ENCODE measurements around the gene SSH2.
A peak's percentile ranks its signal among the peaks of the same experiment; 100 is the strongest.

The SSH2 gene

DNA sequence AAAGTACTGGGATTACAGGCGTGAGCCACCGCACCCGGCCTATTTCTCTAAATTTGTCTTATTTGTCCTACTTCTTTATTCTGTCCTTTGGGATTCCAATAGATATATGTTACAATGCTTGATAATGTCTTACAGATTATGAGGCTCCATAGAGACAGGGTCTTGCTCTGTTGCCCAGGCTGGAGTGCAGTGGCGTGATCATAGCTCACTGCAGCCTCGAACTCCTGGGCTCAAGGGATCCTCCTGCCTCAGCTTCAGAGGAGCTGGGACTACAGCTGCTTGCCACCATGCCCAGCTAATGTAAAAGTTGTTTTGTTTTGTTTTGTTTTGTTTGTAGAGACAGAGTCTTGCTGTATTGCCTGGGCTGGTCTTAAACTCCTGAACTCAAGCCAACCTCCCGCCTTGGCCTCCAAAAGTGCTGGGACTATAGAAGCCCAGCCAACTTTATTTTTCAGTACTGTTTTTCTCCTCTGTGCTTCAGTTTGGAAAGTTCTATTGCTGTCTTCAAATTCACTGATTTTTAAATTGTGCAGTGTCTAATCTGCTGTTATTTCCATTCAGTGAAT lies 326.8 kb downstream of the SSH2 start:
- Histone ChIP-seq H3K4me1 (ENCODE audit: control insufficient read depth in 5 of 5, insufficient read depth in 5 of 5, low read length in 5 of 5) (no peaks in the 10 kb centered on the region), H3K9me3 (ENCODE audit: control insufficient read depth in 5 of 5, low read length in 5 of 5) (no peaks in the 10 kb centered on the region), H3K27ac (ENCODE audit: low read depth, low read length) (no peak overlapping the region), H3K36me3 (ENCODE audit: control insufficient read depth in 5 of 5, insufficient read depth in 5 of 5, low read length in 5 of 5) (no peaks in the 10 kb centered on the region), H3K4me3 (ENCODE audit: low read depth in 1 of 5, low read length in 5 of 5) (no peak overlapping the region), H3K27me3 (ENCODE audit: control insufficient read depth in 5 of 5, insufficient read depth in 4 of 5, low read length in 5 of 5) (no peaks in the 10 kb centered on the region), H3K9ac (ENCODE audit: low read length in 5 of 5) (no peak overlapping the region)

DNA sequence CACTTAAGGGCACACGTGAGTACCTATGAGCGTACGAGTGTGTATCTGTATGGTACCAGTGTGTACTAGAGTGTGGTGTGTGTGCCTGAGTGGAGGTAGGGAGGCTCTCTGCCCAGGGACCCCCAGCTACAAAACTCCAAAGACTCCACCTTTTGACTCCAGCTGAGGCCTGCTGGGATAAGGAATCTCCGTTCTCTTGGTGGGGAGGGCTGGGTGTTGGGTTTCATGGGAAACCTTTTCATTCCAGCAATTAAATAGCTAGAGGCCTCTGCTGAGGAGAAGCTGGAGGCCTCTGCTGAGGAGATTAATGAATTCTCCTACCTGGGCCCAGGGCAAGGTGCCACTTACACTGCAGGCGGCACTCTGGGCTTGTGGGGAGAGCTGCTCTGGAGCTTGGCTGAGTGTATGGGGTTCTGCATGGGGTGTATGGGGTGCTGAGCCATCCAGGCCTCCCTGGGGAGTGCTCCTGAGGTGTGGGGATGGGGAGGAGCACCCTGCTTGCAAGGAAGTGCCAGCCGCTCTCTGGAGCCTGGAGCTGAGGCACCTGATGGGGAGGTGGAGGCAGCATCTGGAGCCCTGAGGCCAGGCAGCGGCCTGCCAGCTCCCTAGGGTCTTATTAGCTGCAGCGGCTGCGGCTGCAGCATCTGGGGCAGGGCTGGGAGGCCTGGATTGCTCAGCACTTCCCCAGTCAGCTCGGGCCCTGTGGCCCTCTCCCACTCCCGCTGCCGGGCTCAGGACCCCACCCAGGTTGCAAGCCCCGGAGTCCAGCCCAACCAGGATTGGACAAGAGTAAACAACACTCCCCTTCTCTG lies 332.5 kb downstream of the SSH2 start:
- no peak overlapping the region for H3K4me3 ChIP-seq (ENCODE audit: low read depth in 1 of 5, low read length in 5 of 5)
- peaks cover 3 to 48% (median 40%) of the 10 kb centered on the region in 5 donors for H3K4me1 ChIP-seq (ENCODE audit: control insufficient read depth in 5 of 5, insufficient read depth in 5 of 5, low read length in 5 of 5)
- no peak overlapping the region for H3K27ac ChIP-seq (ENCODE audit: low read depth, low read length)
- H3K9ac ChIP-seq (ENCODE audit: low read length in 5 of 5) = no peak overlapping the region
- no peaks in the 10 kb centered on the region for H3K36me3 ChIP-seq (ENCODE audit: control insufficient read depth in 5 of 5, insufficient read depth in 5 of 5, low read length in 5 of 5)
- H3K9me3 ChIP-seq (ENCODE audit: control insufficient read depth in 5 of 5, low read length in 5 of 5) = no peaks in the 10 kb centered on the region
- no peaks in the 10 kb centered on the region for H3K27me3 ChIP-seq (ENCODE audit: control insufficient read depth in 5 of 5, insufficient read depth in 4 of 5, low read length in 5 of 5)

DNA sequence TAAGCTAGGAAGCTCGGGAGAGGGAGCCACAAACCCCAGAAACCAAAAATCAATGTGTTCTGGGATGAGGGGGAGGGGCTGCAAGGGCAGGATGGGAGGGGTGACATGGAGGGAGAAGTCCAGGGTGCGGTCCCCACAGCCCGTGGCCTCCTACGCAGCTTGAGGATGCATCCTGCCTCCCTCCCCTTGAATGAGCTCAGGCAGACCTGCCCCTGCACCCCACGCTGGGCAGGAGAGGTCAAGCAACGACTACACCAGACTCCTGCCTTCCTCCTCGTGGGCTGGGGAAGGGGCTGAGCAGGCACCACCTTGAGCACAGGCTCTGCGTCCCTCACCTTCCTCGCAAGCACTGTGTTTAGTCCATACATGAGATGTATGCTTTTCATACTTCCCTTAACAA lies 333.2 kb downstream of the SSH2 start:
- no peak overlapping the region for H3K4me3 ChIP-seq (ENCODE audit: low read depth in 1 of 5, low read length in 5 of 5)
- no peak overlapping the region for H3K9ac ChIP-seq (ENCODE audit: low read length in 5 of 5)
- H3K27ac ChIP-seq (ENCODE audit: low read depth, low read length) = no peak overlapping the region
- no peaks in the 10 kb centered on the region for H3K27me3 ChIP-seq (ENCODE audit: control insufficient read depth in 5 of 5, insufficient read depth in 4 of 5, low read length in 5 of 5)
- no peaks in the 10 kb centered on the region for H3K9me3 ChIP-seq (ENCODE audit: control insufficient read depth in 5 of 5, low read length in 5 of 5)
- H3K4me1 ChIP-seq (ENCODE audit: control insufficient read depth in 5 of 5, insufficient read depth in 5 of 5, low read length in 5 of 5) = peaks cover 8 to 56% (median 48%) of the 10 kb centered on the region in 5 donors
- H3K36me3 ChIP-seq (ENCODE audit: control insufficient read depth in 5 of 5, insufficient read depth in 5 of 5, low read length in 5 of 5) = no peaks in the 10 kb centered on the region

DNA sequence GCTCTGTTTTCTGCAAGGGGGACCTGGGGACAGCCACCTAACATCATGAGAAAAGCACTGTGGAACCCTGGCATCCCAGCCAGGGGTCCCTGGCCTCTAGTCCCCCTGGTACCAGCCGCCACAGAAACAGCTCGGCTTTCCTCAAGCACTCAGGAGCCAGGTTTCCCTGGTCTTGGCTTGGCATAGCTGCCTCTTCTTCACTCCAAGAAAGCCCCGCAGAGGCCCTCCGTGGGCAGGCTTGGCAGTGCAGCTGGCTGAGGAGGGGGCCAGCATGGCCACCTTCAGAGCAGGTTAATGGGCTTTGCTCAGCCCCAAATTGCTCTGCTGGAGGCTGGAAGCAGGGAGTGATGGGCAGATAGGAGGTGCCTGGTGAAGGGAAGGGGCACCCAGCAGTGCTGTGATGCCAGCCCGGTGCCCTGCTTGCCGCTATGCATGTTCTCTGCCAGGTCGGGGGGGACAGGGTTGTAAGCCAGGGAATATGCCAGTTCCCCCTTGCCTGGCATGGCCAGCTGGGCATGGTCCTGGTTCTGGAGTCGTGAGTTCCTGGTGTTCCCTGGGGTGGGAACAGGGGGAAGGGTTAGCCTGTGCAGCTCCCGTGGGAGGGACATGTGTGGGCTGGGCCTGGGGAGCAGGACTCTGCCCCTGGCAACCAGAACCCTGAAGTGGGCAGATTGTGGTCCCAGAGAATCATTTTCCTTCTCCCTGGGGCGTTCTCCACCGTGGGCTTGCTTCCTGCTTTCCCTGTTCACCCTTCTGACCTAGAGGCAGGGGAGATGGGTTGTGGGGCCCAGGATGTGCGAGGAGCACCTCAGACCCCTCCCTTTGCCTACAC lies 333.9 kb downstream of the SSH2 start:
- H3K4me3 ChIP-seq (ENCODE audit: low read depth in 1 of 5, low read length in 5 of 5) = no peak overlapping the region
- no peaks in the 10 kb centered on the region for H3K9me3 ChIP-seq (ENCODE audit: control insufficient read depth in 5 of 5, low read length in 5 of 5)
- no peak overlapping the region for H3K9ac ChIP-seq (ENCODE audit: low read length in 5 of 5)
- H3K27me3 ChIP-seq (ENCODE audit: control insufficient read depth in 5 of 5, insufficient read depth in 4 of 5, low read length in 5 of 5) = no peaks in the 10 kb centered on the region
- no peak overlapping the region for H3K27ac ChIP-seq (ENCODE audit: low read depth, low read length)
- peaks cover 9 to 62% (median 54%) of the 10 kb centered on the region in 5 donors for H3K4me1 ChIP-seq (ENCODE audit: control insufficient read depth in 5 of 5, insufficient read depth in 5 of 5, low read length in 5 of 5)
- no peaks in the 10 kb centered on the region for H3K36me3 ChIP-seq (ENCODE audit: control insufficient read depth in 5 of 5, insufficient read depth in 5 of 5, low read length in 5 of 5)

DNA sequence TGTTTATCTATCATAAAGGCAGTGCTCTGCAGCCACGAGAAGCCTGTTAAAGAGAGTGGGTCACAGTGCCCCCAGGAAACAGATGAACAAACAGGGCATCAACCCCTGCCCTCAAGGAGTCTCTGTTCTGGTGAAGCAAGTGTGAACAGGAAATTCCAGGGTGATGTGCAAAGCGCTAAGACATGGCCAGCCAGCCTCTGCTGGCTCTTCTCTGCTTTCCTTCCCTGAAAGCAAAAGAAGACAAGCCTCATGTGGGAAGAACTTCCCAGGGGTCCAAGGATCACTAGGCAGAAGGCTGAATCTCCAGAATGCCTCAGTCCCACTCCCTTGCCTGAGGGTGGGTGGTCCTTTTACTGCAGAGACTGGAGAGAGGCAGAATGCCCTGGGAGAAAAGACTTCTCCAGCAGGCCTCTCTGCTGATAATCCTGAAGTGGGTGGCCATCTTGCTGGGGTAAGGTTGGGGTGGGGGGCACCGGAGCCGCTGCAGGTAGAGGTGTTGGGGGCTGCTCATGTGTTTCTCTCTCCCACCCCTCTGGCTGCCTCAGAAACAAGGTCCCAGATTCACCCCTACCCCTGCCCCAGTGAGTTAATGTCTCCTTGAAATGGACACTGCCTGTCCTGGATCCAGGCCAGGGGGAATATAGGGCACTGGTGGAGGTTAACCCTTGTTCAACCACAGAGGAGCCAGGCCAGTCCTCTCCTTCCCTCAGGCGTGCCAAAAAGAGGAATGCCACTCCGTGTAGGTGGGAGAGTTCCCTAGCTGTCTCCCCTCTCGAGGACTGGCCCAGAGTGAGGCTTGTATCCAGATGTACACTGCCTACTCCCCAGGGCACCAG lies 334.7 kb downstream of the SSH2 start:
- Histone ChIP-seq H3K9me3 (ENCODE audit: control insufficient read depth in 5 of 5, low read length in 5 of 5) (no peaks in the 10 kb centered on the region), H3K27me3 (ENCODE audit: control insufficient read depth in 5 of 5, insufficient read depth in 4 of 5, low read length in 5 of 5) (no peaks in the 10 kb centered on the region), H3K36me3 (ENCODE audit: control insufficient read depth in 5 of 5, insufficient read depth in 5 of 5, low read length in 5 of 5) (no peaks in the 10 kb centered on the region), H3K4me1 (ENCODE audit: control insufficient read depth in 5 of 5, insufficient read depth in 5 of 5, low read length in 5 of 5) (peaks cover 9 to 71% (median 63%) of the 10 kb centered on the region in 5 donors), H3K9ac (ENCODE audit: low read length in 5 of 5) (no peak overlapping the region), H3K27ac (ENCODE audit: low read depth, low read length) (no peak overlapping the region), H3K4me3 (ENCODE audit: low read depth in 1 of 5, low read length in 5 of 5) (no peak overlapping the region)

DNA sequence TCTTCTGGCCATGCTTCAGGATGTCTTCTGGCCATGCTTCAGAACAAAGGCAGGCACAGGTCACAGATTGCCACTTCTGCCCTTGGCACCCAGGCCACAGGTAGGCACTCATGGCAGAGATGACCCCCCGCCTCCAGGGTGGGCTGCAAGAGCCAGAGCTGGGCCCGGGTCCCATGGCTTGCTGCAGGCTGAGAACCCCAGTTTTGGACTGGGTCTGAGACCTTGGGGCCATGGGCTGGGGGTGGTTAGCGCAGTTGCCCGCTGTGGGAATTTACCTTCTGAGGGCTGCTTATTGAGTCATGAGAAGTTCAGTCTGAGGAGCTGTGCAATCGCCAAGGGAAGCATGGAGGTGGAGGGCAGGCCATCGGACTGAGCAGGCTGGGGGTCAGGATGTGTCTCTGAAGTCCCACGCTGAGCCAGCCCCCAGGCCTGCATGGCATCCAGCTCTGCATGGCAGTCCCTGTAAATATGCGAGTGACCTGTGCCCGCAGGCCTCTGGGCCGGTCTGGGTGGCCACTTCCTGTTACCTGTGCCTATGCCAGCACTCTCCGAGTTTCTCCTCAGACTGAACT lies 335.4 kb downstream of the SSH2 start:
- Histone ChIP-seq H3K9me3 (ENCODE audit: control insufficient read depth in 5 of 5, low read length in 5 of 5) (no peaks in the 10 kb centered on the region), H3K27ac (ENCODE audit: low read depth, low read length) (no peak overlapping the region), H3K27me3 (ENCODE audit: control insufficient read depth in 5 of 5, insufficient read depth in 4 of 5, low read length in 5 of 5) (no peaks in the 10 kb centered on the region), H3K4me3 (ENCODE audit: low read depth in 1 of 5, low read length in 5 of 5) (peak overlapping the region in 1 of 5 donors; percentile 73), H3K4me1 (ENCODE audit: control insufficient read depth in 5 of 5, insufficient read depth in 5 of 5, low read length in 5 of 5) (peaks cover 14 to 78% (median 70%) of the 10 kb centered on the region in 5 donors), H3K36me3 (ENCODE audit: control insufficient read depth in 5 of 5, insufficient read depth in 5 of 5, low read length in 5 of 5) (no peaks in the 10 kb centered on the region), H3K9ac (ENCODE audit: low read length in 5 of 5) (peak overlapping the region in 1 of 5 donors; percentile 65)

DNA sequence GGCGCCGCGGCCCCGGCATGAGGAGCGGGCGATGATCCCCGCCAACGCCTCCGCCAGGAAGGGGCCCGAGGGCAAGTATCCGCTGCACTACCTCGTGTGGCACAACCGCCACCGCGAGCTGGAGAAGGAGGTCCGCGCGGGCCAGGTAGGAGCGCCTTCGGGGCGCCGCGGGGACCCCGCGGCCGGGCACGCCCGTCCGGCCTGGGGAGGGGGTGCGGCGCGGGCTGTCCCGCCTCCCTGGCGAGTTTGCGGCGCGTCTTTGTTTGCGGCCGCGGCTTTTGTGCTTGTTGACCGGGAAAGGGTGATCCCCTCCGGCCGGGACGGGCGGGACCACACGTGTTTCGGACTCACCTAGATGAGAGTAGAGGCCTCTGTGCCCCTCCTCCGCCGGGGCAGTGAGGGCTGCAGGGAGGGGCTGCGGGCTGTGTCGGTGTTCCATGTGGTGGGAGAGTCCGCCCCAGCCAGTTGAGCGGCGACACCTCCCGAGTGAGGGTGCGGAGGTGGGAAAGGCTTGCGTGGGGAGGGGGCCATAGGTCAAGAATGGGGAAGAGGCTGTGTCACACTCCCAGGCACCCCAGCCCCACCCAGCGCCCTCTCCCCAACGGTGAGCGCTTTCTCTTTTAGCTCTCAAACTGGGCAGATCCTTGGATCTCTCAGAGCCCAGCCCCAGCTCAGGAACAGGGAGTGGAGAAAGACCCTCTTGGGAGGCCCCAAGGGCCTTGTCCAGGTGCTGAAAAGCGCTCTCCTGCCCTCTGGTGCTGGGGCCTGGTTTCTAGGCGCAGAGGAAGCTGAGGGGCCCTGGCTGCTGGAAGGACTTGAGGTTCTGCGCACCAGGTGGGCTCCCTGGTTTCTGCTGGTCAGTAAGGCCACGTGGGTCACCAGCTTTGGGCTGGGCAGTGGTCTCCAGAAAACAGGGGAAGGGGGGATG lies 336.2 kb downstream of the SSH2 start:
- peak overlapping the region in 4 of 5 donors; percentile 59 to 73 (median 66) for H3K4me3 ChIP-seq (ENCODE audit: low read depth in 1 of 5, low read length in 5 of 5)
- H3K4me1 ChIP-seq (ENCODE audit: control insufficient read depth in 5 of 5, insufficient read depth in 5 of 5, low read length in 5 of 5) = peaks cover 14 to 79% (median 70%) of the 10 kb centered on the region in 5 donors
- H3K27me3 ChIP-seq (ENCODE audit: control insufficient read depth in 5 of 5, insufficient read depth in 4 of 5, low read length in 5 of 5) = no peaks in the 10 kb centered on the region
- H3K9ac ChIP-seq (ENCODE audit: low read length in 5 of 5) = peak overlapping the region in 3 of 5 donors; percentile 53 to 66 (median 65)
- no peaks in the 10 kb centered on the region for H3K36me3 ChIP-seq (ENCODE audit: control insufficient read depth in 5 of 5, insufficient read depth in 5 of 5, low read length in 5 of 5)
- H3K27ac ChIP-seq (ENCODE audit: low read depth, low read length) = no peak overlapping the region
- H3K9me3 ChIP-seq (ENCODE audit: control insufficient read depth in 5 of 5, low read length in 5 of 5) = no peaks in the 10 kb centered on the region

DNA sequence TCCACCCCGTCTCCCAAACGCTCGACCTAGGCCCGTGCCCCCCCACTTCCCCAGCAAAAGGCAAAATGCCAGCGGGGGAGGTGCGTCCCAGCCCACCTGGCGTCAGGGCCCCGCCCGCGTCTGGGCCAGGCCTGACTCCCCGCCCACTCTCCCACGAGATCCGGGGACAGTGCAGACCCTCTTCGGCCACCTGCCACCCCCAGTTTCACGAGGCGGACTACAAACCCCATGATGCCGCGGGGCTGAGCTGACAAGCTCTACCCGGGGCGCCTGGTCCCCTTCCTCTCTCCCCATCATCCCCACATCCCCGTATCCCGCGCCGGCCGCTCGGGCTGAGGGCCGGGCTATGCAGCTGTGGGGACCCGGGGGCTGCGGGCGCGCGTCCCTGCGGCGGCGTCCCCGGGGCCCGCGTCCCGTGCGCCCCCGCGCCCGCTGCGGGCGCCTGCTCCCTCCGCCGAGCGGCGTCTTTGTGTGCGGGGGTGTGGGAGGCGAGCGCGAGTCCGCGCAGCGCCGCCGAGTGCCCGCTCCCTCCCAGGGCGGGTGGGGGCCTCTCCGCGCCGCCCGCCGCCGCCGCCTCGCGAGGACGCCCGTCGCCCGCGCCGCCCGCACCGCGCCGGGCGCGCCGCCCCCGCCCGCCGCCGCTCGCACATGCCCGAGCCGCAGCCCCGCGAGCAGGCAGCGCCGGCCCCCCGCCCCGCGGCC lies 337.0 kb downstream of the SSH2 start, which contains the start of gene ANKRD13B:
Gene ANKRD13B (plus strand): TSS at position 283 of the 702 bp plus-strand sequence. CDS start 490 bp downstream, outside the sequence.
- H3K9ac ChIP-seq (ENCODE audit: low read length in 5 of 5) = peak within 1 kb of the TSS in 4 of 5 donors; percentile 41 to 66 (median 59)
- H3K9me3 ChIP-seq (ENCODE audit: control insufficient read depth in 5 of 5, low read length in 5 of 5) = no peaks in the 10 kb centered on the region
- no peaks in the 10 kb centered on the region for H3K36me3 ChIP-seq (ENCODE audit: control insufficient read depth in 5 of 5, insufficient read depth in 5 of 5, low read length in 5 of 5)
- H3K27me3 ChIP-seq (ENCODE audit: control insufficient read depth in 5 of 5, insufficient read depth in 4 of 5, low read length in 5 of 5) = no peaks in the 10 kb centered on the region
- H3K27ac ChIP-seq (ENCODE audit: low read depth, low read length) = peak within 1 kb of the TSS; percentile 81
- H3K4me1 ChIP-seq (ENCODE audit: control insufficient read depth in 5 of 5, insufficient read depth in 5 of 5, low read length in 5 of 5) = peaks cover 14 to 87% (median 79%) of the 10 kb centered on the region in 5 donors
- peak within 1 kb of the TSS in 4 of 5 donors; percentile 66 to 79 (median 72) for H3K4me3 ChIP-seq (ENCODE audit: low read depth in 1 of 5, low read length in 5 of 5)
